GM20000 (cell line): ENCODE measurements around the gene SF3B6.

Source experiments
- DNase-seq: peaks from one replicate; pipeline ENCODE4 v3.0.0; 2012; ENCODE audit warnings: low spot score
- TF ChIP-seq, protein P1 (sequence below): IDR thresholded peaks from 2 replicates; pipeline ENCODE4 v1.5.1; 2012; ENCODE audit warnings: mild to moderate bottlenecking, control low read depth; ENCODE audit errors: extremely low read depth, missing control alignments

SF3B6 gene

DNA sequence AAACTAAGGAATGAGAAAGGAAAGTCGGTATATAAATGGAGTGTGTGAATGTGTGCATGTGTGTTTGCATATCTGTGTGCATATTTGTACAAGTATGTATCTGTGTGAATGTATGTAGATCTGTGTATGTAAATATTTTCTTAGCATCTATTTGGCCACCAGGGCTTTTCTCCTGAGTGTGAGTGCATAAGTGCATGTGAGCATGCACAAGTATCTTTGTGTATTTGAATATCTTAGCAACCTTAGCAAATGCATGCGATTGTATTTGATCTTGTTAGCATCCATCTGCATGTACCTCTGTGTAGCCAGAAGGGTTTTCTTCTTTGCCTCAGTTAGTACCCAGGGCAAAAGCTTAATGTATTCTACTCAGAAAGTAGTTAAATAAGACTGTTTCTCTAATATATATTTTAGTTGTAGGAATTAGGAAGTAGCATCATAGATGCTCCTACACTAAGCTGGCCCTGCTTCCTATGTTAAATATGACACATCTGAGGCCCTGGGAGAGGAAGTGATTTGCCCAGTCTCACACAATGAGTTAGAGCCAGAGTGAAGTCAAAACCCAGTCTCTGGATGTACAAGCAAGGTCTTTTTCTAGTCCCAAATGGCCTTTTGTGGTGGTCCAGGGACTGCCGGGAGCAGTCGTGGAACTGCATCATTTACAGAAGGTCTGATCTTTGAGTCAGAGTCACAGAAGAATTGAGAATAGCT is 17.4 kb downstream of the SF3B6 start:
- DNase-seq, result no peak
- TF ChIP-seq, protein P1, sequence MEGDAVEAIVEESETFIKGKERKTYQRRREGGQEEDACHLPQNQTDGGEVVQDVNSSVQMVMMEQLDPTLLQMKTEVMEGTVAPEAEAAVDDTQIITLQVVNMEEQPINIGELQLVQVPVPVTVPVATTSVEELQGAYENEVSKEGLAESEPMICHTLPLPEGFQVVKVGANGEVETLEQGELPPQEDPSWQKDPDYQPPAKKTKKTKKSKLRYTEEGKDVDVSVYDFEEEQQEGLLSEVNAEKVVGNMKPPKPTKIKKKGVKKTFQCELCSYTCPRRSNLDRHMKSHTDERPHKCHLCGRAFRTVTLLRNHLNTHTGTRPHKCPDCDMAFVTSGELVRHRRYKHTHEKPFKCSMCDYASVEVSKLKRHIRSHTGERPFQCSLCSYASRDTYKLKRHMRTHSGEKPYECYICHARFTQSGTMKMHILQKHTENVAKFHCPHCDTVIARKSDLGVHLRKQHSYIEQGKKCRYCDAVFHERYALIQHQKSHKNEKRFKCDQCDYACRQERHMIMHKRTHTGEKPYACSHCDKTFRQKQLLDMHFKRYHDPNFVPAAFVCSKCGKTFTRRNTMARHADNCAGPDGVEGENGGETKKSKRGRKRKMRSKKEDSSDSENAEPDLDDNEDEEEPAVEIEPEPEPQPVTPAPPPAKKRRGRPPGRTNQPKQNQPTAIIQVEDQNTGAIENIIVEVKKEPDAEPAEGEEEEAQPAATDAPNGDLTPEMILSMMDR, result no peak

DNA sequence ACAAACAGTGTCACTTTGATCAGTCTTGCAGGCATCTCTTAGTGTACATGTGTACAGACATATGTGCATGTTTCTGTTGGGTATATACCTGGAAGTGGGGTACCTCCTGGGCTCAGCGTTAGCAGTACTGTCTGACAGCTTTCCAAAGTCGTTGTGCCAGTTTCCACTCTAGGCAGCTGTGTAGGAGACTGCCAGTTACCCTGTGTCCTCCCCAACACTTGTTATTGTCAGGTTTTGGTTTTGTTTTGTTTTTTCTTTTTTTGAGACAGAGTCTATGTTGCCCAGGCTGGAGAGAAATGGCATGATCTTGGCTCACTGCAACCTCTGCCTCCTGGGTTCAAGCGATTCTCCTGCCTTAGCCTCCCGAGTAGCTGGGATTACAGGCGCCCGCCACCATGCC is 20.4 kb downstream of the SF3B6 start:
- TF ChIP-seq, protein P1, result no peak

DNA sequence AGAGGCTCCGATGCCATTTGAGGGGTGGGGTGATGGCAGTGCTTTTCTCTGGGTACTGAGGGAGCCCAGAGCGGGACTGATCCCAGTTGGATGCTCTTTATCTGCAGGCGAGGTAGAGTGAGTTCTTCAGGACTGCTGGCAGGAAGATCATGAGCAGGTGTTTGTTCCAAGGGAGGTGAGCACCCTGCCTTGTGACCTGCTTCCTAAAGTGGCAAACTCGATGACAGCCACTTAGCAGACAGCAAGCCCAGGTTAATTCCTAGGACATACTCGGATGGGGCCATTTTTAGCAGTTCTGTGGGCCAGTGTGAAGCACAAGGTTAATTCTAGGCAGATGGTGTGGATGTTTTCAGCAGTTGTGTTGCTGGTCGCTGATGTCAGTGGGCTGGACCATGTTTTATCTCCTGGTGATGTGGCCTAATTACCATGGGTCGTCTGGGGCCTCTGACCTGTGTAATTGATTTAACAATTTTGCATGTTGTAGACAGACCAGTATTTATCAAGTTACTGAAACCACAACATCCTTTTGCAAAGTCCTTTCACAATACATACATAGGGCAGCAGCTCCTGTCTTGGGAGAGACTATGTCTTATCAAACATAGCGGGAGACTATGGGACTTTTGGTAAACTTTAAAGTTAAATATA is 21.6 kb downstream of the SF3B6 start:
- TF ChIP-seq, protein P1, result no peak
- DNase-seq, result no peak

More for the DNA sequence above, 20.4 kb downstream of the SF3B6 start:
- no peak for DNase-seq

DNA sequence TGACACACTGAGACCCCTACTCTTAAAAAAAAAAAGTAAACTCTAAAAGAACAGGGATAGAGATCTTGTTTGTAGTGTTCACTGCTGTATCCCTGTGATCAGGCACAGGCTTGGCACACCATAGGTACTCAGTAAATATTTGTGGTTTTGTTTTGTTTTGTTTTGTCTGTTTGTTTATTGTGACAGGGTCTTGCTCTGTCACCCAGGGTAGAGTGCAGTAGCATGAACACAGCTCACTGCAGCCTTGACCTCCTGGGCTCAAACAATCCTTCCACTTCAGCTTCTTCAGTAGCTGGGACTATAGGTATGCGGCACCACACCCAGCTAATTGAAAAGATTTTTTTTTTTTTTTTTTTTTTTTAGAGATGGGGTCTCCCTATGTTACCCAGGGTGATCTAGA is 23.2 kb downstream of the SF3B6 start:
- TF ChIP-seq, protein P1, result no peak
- no peak for DNase-seq

DNA sequence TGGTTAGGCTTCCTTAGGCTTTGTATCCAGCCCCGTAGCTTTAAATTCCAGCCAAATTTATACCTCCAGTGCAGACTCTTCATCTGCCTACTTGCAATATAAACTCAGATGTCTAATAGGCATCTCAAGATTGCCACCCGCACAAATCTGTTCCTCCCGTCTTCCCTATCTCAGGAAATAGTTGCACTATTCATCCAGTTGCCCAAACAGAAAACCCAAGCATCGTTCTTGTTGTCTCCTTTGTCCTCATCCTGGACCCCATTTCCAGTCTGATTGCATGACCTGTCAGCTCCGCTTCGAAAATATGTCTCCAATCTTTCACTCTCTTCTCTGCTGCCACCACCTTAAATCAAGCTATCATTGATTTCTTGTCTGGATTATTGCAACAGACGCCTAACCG is 24.3 kb downstream of the SF3B6 start:
- TF ChIP-seq, protein P1, result no peak
- DNase-seq, result no peak

DNA sequence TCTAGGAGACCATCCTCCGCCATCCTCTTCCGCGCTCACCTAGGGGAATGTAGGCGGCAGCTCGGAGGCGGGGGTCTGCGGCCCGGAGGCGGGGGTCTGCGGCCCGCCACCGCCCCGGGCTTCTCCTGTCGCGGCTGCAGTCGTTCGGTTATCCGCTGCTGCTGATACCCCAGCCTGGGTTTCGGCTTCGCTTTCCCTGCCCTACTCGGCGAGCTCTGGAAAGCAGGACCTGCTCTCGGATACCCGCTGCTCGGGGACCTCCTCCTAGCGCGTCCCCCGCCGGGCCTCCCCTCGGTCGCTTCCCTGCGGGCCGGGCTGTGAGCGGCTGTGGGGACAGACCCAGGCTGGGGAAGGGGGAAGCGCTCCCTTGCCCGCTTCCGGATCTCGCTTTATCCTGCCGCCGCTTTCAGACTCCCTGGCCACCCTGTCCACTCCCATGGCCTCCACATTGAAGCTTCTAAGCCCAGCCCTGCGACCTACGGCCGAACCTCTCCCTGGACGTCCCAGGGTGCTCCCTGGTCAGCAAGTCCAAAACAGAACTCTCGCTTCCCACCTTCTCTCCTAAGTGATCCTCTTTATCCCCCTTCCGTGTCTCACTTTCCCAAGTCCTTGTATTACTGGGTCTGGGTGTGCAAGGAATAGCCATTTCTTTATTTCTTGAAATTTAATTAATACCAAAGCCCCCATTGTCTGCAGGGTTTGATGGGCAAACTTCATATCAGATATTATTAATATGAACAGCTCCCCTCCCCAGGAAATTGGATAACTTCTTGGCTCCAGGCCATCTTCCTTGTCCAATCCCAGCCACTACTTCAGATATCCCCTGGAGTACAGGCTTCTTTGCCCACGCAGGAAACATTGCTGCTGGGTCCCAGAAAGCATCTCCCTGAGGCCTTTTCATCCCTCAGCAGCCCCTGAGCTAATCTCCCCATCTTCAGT is 25.8 kb downstream of the SF3B6 start:
- no peak for DNase-seq
- TF ChIP-seq, protein P1, result no peak
